Osteocyte (in vitro differentiated cells): ENCODE results near the gene GDNF. TPM values are rescaled to one million over a fixed set of nuclear protein-coding genes. Genes with fewer than 3 reads are reported as not detected.

Experiments
- DNase-seq: peaks from one replicate; pipeline ENCODE4 v3.0.0; 2021; ENCODE audit warnings: mixed read lengths; ENCODE audit not compliant: unreplicated experiment; ENCODE audit errors: extremely low spot score
- H3K27ac Mint-ChIP-seq: one replicate; pipeline ENCODE4 v1.8.0; 2021; ENCODE audit warnings: mild to moderate bottlenecking, mixed read lengths; ENCODE audit not compliant: unreplicated experiment
- H3K27me3 Mint-ChIP-seq: one replicate; pipeline ENCODE4 v1.8.0; 2021; ENCODE audit warnings: mixed read lengths; ENCODE audit not compliant: unreplicated experiment
- H3K36me3 Mint-ChIP-seq: one replicate; pipeline ENCODE4 v1.8.0; 2021; ENCODE audit warnings: mixed read lengths; ENCODE audit not compliant: unreplicated experiment
- H3K4me1 Mint-ChIP-seq: one replicate; pipeline ENCODE4 v1.8.0; 2021; ENCODE audit warnings: mixed read lengths; ENCODE audit not compliant: unreplicated experiment
- H3K4me3 Mint-ChIP-seq: one replicate; pipeline ENCODE4 v1.8.0; 2021; ENCODE audit warnings: mild to moderate bottlenecking, moderate library complexity, mixed read lengths; ENCODE audit not compliant: unreplicated experiment
- H3K9me3 Mint-ChIP-seq: one replicate; pipeline ENCODE4 v1.8.0; 2021; ENCODE audit warnings: mixed read lengths; ENCODE audit not compliant: unreplicated experiment
- total RNA-seq: library from RNA; stranded (reverse); gene quantifications from 2 replicates; pipeline ENCODE4 v1.2.1, GENCODE V29; 2021
- TF ChIP-seq, protein P1 (sequence below): fragments of 200-600 bp; sonication (generic); IDR thresholded peaks from 2 replicates; pipeline ENCODE4 v1.5.0; 2021; ENCODE audit warnings: antibody characterized with exemption, mild to moderate bottlenecking, moderate library complexity

Gene GDNF
- total RNA-seq, 1 donor from 2014 or later: 0.32 TPM

DNA sequence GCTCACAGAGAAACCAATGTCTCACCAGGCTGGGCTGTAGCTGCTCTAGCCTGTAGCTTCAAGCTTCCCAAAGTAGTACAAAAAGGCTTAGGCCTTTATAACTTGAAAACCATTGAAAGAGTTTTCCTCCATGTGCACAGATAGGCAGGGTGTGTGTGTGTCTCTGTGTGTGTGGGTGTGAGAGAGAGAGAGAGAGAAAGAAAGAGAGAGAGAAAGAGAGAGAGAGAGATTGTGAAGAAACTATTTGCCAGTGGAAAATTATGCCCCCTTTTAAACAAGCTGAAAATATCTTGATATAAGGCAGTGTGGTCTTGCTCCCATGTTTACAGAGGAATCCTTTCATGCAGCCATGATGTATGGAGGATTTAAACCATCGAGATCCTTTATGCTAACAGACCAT lies 17.9 kb upstream of the GDNF start:
- peaks cover 8% of the 10 kb centered on the region for H3K9me3 Mint-ChIP-seq
- H3K27me3 Mint-ChIP-seq: peaks cover 47% of the 10 kb centered on the region
- no peak overlapping the region for H3K4me3 Mint-ChIP-seq
- no peaks in the 10 kb centered on the region for H3K36me3 Mint-ChIP-seq
- TF ChIP-seq, protein P1, sequence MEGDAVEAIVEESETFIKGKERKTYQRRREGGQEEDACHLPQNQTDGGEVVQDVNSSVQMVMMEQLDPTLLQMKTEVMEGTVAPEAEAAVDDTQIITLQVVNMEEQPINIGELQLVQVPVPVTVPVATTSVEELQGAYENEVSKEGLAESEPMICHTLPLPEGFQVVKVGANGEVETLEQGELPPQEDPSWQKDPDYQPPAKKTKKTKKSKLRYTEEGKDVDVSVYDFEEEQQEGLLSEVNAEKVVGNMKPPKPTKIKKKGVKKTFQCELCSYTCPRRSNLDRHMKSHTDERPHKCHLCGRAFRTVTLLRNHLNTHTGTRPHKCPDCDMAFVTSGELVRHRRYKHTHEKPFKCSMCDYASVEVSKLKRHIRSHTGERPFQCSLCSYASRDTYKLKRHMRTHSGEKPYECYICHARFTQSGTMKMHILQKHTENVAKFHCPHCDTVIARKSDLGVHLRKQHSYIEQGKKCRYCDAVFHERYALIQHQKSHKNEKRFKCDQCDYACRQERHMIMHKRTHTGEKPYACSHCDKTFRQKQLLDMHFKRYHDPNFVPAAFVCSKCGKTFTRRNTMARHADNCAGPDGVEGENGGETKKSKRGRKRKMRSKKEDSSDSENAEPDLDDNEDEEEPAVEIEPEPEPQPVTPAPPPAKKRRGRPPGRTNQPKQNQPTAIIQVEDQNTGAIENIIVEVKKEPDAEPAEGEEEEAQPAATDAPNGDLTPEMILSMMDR: no peak
- H3K4me1 Mint-ChIP-seq: no peaks in the 10 kb centered on the region
- H3K27ac Mint-ChIP-seq: no peak overlapping the region
- DNase-seq: no peak

DNA sequence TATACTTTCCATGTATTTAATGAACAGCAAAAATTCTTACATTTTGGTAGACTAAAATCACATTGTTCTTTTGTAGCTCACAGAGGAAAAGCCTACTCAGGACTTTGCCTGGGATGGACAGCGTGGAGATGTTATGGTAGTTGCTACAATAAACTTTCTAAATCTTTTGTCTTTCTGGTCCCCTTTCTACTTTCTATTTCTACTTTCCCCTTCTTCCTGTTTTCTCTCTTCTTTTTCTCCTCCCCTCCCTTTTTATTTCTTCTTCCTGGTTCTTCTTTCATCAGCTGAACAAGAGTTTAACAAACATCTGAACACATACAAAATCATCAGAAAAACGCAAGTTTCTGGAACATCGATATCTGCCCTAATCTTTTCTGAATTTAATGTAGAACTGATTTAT lies 15.6 kb upstream of the GDNF start:
- no peak for DNase-seq
- Mint-ChIP-seq H3K36me3 (no peaks in the 10 kb centered on the region), H3K4me3 (no peak overlapping the region), H3K27ac (no peak overlapping the region), H3K27me3 (peaks cover 44% of the 10 kb centered on the region), H3K4me1 (no peaks in the 10 kb centered on the region), H3K9me3 (peaks cover 8% of the 10 kb centered on the region)
- TF ChIP-seq, protein P1: no peak

DNA sequence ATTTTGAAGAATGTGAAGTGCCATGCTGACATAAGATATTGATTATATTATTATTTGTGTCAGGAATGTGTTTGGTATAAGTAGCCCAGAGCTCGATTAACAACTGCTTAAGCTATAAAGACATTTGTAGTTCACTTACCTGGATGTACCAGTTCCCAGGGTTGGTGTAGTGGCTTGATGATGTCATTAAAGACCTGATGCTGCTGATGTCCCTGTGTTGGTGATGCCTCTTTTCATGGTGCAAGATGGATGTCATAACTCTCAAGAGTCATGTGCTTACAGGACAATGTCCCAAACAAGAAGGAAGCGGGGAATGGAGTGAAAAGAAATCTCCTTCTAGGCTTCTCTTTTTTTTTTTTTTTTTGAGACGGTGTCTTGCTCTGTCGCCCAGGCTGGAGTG lies 11.5 kb upstream of the GDNF start:
- no peak overlapping the region for H3K4me3 Mint-ChIP-seq
- TF ChIP-seq, protein P1: no peak
- H3K4me1 Mint-ChIP-seq: peaks cover 3% of the 10 kb centered on the region
- H3K9me3 Mint-ChIP-seq: peaks cover 8% of the 10 kb centered on the region
- no peak overlapping the region for H3K27ac Mint-ChIP-seq
- no peak for DNase-seq
- peaks cover 36% of the 10 kb centered on the region for H3K27me3 Mint-ChIP-seq
- H3K36me3 Mint-ChIP-seq: no peaks in the 10 kb centered on the region

DNA sequence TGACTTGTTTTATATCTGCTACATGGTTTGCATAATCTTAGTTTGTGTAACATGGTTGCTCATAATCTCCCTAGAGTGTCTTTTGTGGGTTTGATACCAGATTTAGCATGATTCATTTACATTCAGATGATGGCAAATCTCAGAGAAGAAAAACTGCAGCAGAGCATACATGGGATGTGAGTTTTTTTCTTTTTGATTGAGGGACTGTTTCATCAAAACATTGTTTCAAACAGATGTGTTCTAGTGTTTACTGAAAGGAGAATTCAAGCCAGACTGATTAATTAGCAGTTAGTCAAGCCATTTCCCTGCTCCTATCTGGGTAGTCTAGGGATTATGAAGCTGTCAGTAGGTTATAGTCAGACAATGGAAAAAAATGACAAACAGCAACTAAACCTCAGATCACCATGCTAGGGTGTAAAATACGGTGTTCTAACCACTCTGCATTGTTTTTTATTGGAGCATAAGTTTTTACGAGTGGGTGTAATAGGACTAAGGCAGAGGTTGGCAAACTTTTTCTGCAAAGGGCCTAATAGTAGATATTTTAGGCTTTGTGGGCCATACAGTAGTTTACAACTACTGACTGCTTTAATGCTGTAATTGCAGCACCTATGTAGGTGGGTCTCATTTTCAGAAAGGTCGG lies 10.5 kb upstream of the GDNF start:
- no peak overlapping the region for H3K27ac Mint-ChIP-seq
- peaks cover 8% of the 10 kb centered on the region for H3K9me3 Mint-ChIP-seq
- peaks cover 3% of the 10 kb centered on the region for H3K4me1 Mint-ChIP-seq
- H3K4me3 Mint-ChIP-seq: no peak overlapping the region
- no peaks in the 10 kb centered on the region for H3K36me3 Mint-ChIP-seq
- H3K27me3 Mint-ChIP-seq: peaks cover 36% of the 10 kb centered on the region
- TF ChIP-seq, protein P1: no peak
- no peak for DNase-seq

DNA sequence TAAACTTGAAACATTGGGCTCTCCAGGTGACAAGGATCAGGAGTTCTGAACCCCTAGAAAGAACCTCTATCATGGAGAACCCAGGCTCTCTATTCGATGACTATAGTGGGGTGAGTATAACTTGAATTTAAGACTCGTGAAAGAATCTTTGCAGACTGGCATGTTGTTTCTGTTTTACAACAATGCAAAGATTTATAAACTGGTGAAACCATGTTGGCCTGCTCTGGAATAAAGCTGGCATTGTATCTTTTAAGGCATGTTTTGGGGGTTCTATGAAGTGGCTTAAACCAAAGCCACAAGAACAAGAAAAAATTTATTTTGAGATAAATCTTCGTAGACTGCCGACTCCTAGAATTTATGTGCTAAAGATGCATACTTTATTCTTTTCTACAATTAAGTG lies 9.8 kb upstream of the GDNF start:
- H3K36me3 Mint-ChIP-seq: no peaks in the 10 kb centered on the region
- H3K27ac Mint-ChIP-seq: no peak overlapping the region
- no peak for DNase-seq
- TF ChIP-seq, protein P1: no peak
- peaks cover 35% of the 10 kb centered on the region for H3K27me3 Mint-ChIP-seq
- no peak overlapping the region for H3K4me3 Mint-ChIP-seq
- H3K4me1 Mint-ChIP-seq: peaks cover 3% of the 10 kb centered on the region
- H3K9me3 Mint-ChIP-seq: peaks cover 4% of the 10 kb centered on the region
